Gastroesophageal sphincter (tissue), 4 donors: ENCODE measurements around the gene RB1. TPM values are rescaled to one million over a fixed set of nuclear protein-coding genes. Genes with fewer than 3 reads are reported as not detected.
"Not testable (repeated sequence)": the region's sequence is repeated elsewhere in the genome, so short reads cannot be mapped to it uniquely, and the experiment has no call there.

Experiments used
- ATAC-seq: fragments of 150-250 bp; one replicate; pipeline ENCODE4 v1.9.1; 2016; ENCODE audit warnings: mild to moderate bottlenecking, moderate library complexity
- H3K27ac ChIP-seq, 4 donors: fragments of 200-600 bp; sonication (generic) in 3 of 4; 1 replicate in 3 of 4; 2 replicates in 1 of 4; pipeline ENCODE4 v1.5.1; 2016 to 2019
- H3K27me3 ChIP-seq: fragments of 200-600 bp; sonication (generic); one replicate; pipeline ENCODE4 v1.5.1; 2019
- H3K36me3 ChIP-seq, 2 donors: fragments of 200-600 bp; sonication (generic); one replicate each; pipeline ENCODE4 v1.5.1; 2019; ENCODE audit warnings: control low read depth in 1 of 2
- H3K4me1 ChIP-seq, 3 donors: fragments of 200-600 bp; sonication (generic); 1 replicate in 2 of 3; 2 replicates in 1 of 3; pipeline ENCODE4 v1.5.1; 2016 to 2019; ENCODE audit warnings: control low read depth in 2 of 3
- H3K4me3 ChIP-seq, 2 donors: fragments of 200-600 bp; sonication (generic); one replicate each; pipeline ENCODE4 v1.5.1; 2019; ENCODE audit warnings: mild to moderate bottlenecking in 1 of 2, moderate library complexity in 1 of 2
- H3K9me3 ChIP-seq, 3 donors: fragments of 200-600 bp; sonication (generic); one replicate each; pipeline ENCODE4 v1.5.1; 2017 to 2019; ENCODE audit warnings: control low read depth in 2 of 3
- EP300 ChIP-seq: sonication (generic); formaldehyde crosslinking; IDR thresholded peaks from one replicate; pipeline ENCODE4 v1.6.1; 2017; ENCODE audit warnings: antibody characterized with exemption, mild to moderate bottlenecking
- POLR2A ChIP-seq, 2 donors: fragments of 450-650 bp; IDR thresholded peaks; one replicate each; pipeline ENCODE4 v1.6.1; 2017; ENCODE audit warnings: antibody characterized with exemption in 2 of 2, mild to moderate bottlenecking in 2 of 2, moderate library complexity in 1 of 2
- POLR2AphosphoS5 ChIP-seq: sonication (generic); formaldehyde crosslinking; IDR thresholded peaks from one replicate; pipeline ENCODE4 v1.6.1; 2017; ENCODE audit warnings: antibody characterized with exemption
- whole genome bisulfite sequencing, 2 donors: methylation state at CpG; one replicate each; pipeline ENCODE4 v1.1.5; 2018; ENCODE audit warnings: low coverage in 1 of 2; 5-methylcytosine and 5-hydroxymethylcytosine counted together
- total RNA-seq, 4 donors: library from RNA; depleted of rRNA; stranded (reverse); fragments of >200 nt; gene quantifications; one replicate each; pipeline ENCODE4 v1.1.0, GENCODE V29; 2016
- TF ChIP-seq, protein P1 (sequence below), 4 experiments: fragments of 200-600 bp in 2 of 4; fragments of 450-650 bp in 2 of 4; sonication (generic) in 1 of 4; IDR thresholded peaks; one replicate each; pipeline ENCODE4 v1.5.1; 2017 to 2019; ENCODE audit warnings: antibody characterized with exemption in 4 of 4, mild to moderate bottlenecking in 2 of 4, moderate library complexity in 2 of 4

Gene RB1
- total RNA-seq, 4 donors from 2014 or later: 26.5 to 37.2 (median 29.4) TPM

DNA sequence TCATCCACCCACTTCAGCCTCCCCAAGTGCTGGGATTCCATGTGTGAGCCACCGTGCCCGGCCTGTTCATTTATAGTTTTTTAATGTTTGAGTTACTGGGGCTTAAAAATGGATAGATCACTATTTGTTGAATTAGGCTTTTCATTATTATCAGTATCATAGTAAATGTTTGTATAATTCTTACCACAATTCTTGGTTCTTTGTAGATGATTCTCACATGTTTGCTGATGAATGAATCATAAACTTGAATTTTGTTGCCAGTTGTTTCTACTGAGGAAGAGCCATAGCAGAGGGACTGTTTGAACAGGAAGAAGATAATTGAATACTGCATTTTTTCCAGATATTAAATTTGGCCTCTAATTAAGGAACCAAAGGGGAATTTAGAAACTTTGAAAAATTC is 112.0 kb downstream of the RB1 start:
- no peak overlapping the region for H3K4me3 ChIP-seq
- no peak for TF ChIP-seq EP300
- H3K36me3 ChIP-seq: peaks cover 0 to 16% of the 10 kb centered on the region in 2 donors
- H3K27ac ChIP-seq: no peak overlapping the region
- WGBS, 2 donors: 92% methylated on average over 2 of the region's 2 CpGs; no CpG with 5 or more reads in 1 of the 2 donors
- no peaks in the 10 kb centered on the region for H3K4me1 ChIP-seq
- H3K9me3 ChIP-seq: no peaks in the 10 kb centered on the region
- no peak for ATAC-seq
- H3K27me3 ChIP-seq: no peaks in the 10 kb centered on the region

DNA sequence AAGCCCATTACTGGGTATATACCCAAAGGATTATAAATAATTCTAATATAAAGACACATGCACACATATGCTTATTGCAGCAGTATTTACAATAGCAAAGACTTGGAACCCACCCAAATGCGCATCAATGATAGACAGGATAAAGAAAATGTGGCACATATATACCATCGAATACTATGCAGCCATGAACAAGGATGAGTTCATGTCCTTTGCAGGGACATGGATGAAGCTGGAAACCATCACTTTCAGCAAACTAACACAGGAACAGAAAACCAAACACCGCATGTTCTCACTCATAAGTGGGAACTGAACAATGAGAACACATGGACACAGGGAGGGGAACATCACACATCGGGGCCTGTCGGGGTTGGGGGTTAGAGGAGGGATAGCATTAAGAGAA is 118.5 kb downstream of the RB1 start:
- not testable (repeated sequence) for H3K4me1 ChIP-seq, H3K27ac ChIP-seq, H3K4me3 ChIP-seq, H3K27me3 ChIP-seq, H3K9me3 ChIP-seq, ATAC-seq
- peaks cover 0 to 14% of the 10 kb centered on the region in 2 donors for H3K36me3 ChIP-seq
- WGBS, 2 donors: 93 to 100% methylated on average over 4 to 5 of the region's 5 CpGs

DNA sequence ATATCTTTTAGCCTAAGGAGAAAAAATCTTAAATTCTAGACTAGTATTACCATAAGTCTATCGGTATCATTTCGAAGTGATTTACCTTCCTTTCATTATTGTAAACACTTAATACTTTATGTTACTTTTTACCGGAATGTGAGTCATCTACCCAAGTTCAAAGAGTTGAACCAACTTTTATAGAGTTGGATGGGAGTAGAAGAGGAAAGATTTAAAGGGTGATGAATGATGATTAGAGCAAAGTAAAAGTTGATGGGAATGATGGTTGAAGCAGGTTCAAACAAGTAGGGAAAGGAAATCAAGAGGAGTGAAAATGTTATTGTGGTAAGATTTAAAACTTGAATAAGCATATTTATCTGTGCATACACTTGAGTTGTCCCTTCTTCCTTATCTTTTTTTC is 120.7 kb downstream of the RB1 start:
- Histone ChIP-seq H3K9me3 (no peaks in the 10 kb centered on the region), H3K4me3 (no peak overlapping the region), H3K27ac (no peak overlapping the region), H3K4me1 (peaks cover 0 to 5% (median 0%) of the 10 kb centered on the region in 3 donors), H3K27me3 (no peaks in the 10 kb centered on the region), H3K36me3 (peaks cover 0 to 8% of the 10 kb centered on the region in 2 donors)
- WGBS, 2 donors: 86 to 87% methylated on average over 3 of the region's 3 CpGs
- ATAC-seq: no peak
- TF ChIP-seq, protein P1, sequence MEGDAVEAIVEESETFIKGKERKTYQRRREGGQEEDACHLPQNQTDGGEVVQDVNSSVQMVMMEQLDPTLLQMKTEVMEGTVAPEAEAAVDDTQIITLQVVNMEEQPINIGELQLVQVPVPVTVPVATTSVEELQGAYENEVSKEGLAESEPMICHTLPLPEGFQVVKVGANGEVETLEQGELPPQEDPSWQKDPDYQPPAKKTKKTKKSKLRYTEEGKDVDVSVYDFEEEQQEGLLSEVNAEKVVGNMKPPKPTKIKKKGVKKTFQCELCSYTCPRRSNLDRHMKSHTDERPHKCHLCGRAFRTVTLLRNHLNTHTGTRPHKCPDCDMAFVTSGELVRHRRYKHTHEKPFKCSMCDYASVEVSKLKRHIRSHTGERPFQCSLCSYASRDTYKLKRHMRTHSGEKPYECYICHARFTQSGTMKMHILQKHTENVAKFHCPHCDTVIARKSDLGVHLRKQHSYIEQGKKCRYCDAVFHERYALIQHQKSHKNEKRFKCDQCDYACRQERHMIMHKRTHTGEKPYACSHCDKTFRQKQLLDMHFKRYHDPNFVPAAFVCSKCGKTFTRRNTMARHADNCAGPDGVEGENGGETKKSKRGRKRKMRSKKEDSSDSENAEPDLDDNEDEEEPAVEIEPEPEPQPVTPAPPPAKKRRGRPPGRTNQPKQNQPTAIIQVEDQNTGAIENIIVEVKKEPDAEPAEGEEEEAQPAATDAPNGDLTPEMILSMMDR (IDR thresholded peaks at IDR 0.05): no peak
- TF ChIP-seq POLR2AphosphoS5: no peak
- no peak for TF ChIP-seq EP300
- TF ChIP-seq POLR2A (IDR thresholded peaks at IDR 0.05): no peak

DNA sequence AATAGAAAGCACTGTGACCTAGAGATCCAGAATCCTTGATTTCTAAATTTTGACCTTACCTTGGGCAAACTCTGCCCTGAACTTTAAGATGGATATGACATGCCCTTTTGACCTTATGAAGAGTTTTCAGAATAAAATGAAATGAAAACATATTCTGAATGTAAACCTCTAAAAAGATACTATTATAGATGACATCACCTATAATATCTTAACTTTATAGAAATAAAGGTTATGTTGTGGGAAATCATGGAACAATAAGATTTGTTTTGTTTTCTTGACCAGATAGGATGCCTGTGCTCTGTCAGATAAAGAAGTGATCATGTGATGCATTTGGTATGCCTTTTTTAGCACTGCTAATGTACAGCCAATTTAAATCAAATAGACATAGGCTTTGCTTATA is 122.5 kb downstream of the RB1 start:
- H3K27me3 ChIP-seq: no peaks in the 10 kb centered on the region
- no peaks in the 10 kb centered on the region for H3K9me3 ChIP-seq
- no peak for ATAC-seq
- no peak overlapping the region for H3K4me3 ChIP-seq
- no peak overlapping the region for H3K27ac ChIP-seq
- peaks cover 0 to 8% of the 10 kb centered on the region in 2 donors for H3K36me3 ChIP-seq
- peaks cover 0 to 17% (median 0%) of the 10 kb centered on the region in 3 donors for H3K4me1 ChIP-seq
- no peak for TF ChIP-seq POLR2A (IDR thresholded peaks at IDR 0.05)
- TF ChIP-seq, protein P1 (IDR thresholded peaks at IDR 0.05): no peak
- TF ChIP-seq POLR2AphosphoS5: no peak
- no peak for TF ChIP-seq EP300

DNA sequence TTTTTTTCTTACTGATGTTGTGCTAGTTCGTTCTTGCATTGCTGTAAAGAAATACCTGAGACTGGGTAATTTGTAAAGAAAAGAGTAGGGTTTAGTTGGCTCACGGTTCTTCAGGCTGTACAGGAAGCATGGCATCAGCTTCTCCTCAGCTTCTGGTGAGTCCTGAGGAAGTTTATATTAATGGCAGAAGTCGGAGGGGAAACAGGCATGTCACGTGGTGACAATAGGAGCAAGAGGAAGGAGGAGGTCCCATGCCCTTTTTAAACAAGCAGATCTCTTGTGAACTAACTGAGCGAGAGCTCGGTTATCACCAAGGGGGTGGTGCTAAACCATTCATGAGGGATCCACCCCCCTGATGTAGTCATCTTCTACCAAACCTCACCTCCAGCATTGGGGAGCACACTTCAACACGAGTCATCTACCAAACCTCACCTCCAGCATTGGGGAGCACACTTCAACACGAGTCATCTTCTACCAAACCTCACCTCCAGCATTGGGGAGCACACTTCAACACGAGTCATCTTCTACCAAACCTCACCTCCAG is 123.3 kb downstream of the RB1 start:
- not testable (repeated sequence) for H3K27ac ChIP-seq, H3K36me3 ChIP-seq, H3K9me3 ChIP-seq, H3K4me3 ChIP-seq, ATAC-seq, H3K27me3 ChIP-seq
- H3K4me1 ChIP-seq: peaks cover 0 to 25% (median 0%) of the 10 kb centered on the region in 3 donors
- 82 to 86% methylated on average over 6 of the region's 9 CpGs for WGBS, 2 donors

DNA sequence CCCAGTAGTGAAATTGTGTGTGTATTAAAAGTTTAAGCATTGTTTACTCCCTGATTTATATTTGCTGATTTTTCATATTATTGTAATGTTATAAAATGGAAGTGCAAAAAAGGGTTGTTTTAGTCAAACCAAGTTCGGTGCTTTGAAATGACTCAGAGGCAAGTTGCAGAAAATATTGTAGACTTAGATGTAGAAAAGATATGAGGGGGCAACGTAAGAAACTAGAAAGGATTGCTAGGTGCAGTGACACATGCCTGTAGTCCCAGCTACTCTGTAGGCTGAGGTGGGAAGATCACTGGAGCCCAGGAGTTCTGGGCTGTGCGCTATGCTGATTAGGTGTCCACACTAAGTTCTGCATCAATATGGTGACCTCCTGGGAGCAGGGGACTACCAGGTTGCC is 125.5 kb downstream of the RB1 start:
- ATAC-seq: no peak
- 90 to 100% methylated on average over 2 to 3 of the region's 3 CpGs for WGBS, 2 donors
- TF ChIP-seq POLR2A (IDR thresholded peaks at IDR 0.05) (no peak), EP300 (no peak)
- TF ChIP-seq, protein P1 (IDR thresholded peaks at IDR 0.05): no peak

DNA sequence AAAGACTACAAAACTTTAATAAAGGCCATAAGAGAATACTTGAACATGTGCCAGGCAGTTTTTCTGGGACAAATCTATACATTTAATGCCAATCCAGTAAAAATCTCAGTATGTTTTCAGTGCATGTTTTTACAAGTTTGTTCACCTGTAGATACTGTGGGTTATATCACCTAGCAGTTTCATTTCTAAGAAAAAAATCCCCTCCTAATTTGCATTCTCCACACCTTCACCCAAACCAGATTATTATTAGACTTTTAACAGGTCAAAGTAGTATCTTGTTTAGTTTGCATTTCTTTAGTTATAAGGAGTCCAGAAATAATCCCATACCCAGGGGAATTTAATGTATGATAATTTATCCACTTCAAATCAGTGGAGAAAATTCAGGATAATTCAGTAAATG is 126.3 kb downstream of the RB1 start:
- H3K27me3 ChIP-seq: no peaks in the 10 kb centered on the region
- no peak overlapping the region for H3K27ac ChIP-seq
- peaks cover 0 to 35% (median 2%) of the 10 kb centered on the region in 3 donors for H3K4me1 ChIP-seq
- no peaks in the 10 kb centered on the region for H3K9me3 ChIP-seq
- H3K4me3 ChIP-seq: no peak overlapping the region
- peaks cover 0 to 8% of the 10 kb centered on the region in 2 donors for H3K36me3 ChIP-seq
- ATAC-seq: no peak
- TF ChIP-seq POLR2AphosphoS5: no peak
- TF ChIP-seq, protein P1 (IDR thresholded peaks at IDR 0.05): no peak
- no peak for TF ChIP-seq POLR2A (IDR thresholded peaks at IDR 0.05)

More for the DNA sequence above, 125.5 kb downstream of the RB1 start:
- Histone ChIP-seq H3K36me3 (peaks cover 0 to 8% of the 10 kb centered on the region in 2 donors), H3K27ac (no peak overlapping the region), H3K27me3 (no peaks in the 10 kb centered on the region), H3K9me3 (no peaks in the 10 kb centered on the region), H3K4me3 (no peak overlapping the region), H3K4me1 (peaks cover 0 to 35% (median 2%) of the 10 kb centered on the region in 3 donors)
